ENCODE data around the gene VWA1.

The VWA1 gene

GRCh38 chr1:1490633-1491230 lies 55.2 kb downstream of the VWA1 start:
- DNase-seq, result no peak

DNA sequence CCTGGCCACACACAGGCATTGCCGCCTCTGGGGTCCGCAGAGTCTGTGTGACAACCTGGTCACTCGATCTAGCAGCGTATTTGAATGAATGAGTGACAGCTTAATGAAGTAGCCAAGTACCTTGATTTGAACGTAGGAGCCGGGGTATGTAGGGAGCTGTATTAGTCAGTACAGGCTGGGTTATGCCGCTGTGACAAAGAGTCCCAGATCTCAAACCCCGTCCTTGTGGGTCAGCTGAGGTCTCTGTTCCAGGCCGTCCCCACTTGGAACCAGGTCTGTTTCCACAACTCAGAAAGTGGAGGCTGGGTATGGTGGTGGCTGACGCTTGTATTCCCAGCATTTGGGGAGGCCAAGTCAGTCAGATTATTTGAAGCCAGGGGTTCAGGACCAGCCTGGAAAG lies 56.1 kb downstream of the VWA1 start:
- DNase-seq, result no peak

All from NCI-H526 treated with DMSO at 0.1 percent for 48 hours (cell line).